H1 (cell line): ENCODE data around the gene RNF175. TPM values are rescaled to one million over a fixed set of nuclear protein-coding genes. Genes with fewer than 3 reads are reported as not detected.

Experiments used
- CTCF ChIA-PET: fragments of 300-600 bp; sonication (Branson Sonifier 250); formaldehyde crosslinking; loops from one replicate; lab custom pipeline; 2021; ENCODE audit not compliant: partially characterized antibody; lab: Charles Lee
- POLR2A ChIA-PET: fragments of 300-600 bp; sonication (Branson Sonifier 250); formaldehyde crosslinking; loops from one replicate; lab custom pipeline; 2021; ENCODE audit warnings: inconsistent platforms; ENCODE audit not compliant: partially characterized antibody; lab: Charles Lee
- DNase-seq, 2 experiments: peaks; one replicate each; pipeline versions ENCODE4 v3.0.0 to v3.0.0-alpha.2; 2010 to 2022; ENCODE audit warnings: low spot score in 2 of 2, low read depth in 1 of 2, mixed read lengths in 1 of 2
- FAIRE-seq: peaks from 2 replicates; lab custom pipeline; 2011; peaks lifted over from hg19 to GRCh38; lab: Jason Lieb, UNC
- H2AFZ ChIP-seq: 2 replicates; pipeline ENCODE4 v1.8.1; 2012; ENCODE audit warnings: low read length, inconsistent platforms
- H2AK5ac ChIP-seq: 2 replicates; pipeline ENCODE4 v1.6.1; 2013; ENCODE audit warnings: low read depth, low read length
- H2BK120ac ChIP-seq: replicated peaks from 2 replicates; pipeline ENCODE3; 2013; ENCODE audit warnings: low read depth, low read length, inconsistent platforms
- H2BK12ac ChIP-seq: 2 replicates; pipeline ENCODE4 v1.6.1; 2013; ENCODE audit warnings: low read depth, low read length
- H2BK15ac ChIP-seq: 2 replicates; pipeline ENCODE4 v1.6.1; 2013; ENCODE audit warnings: low read length
- H2BK20ac ChIP-seq: 2 replicates; pipeline ENCODE4 v1.6.1; 2013; ENCODE audit warnings: low read length
- H2BK5ac ChIP-seq: 2 replicates; pipeline ENCODE4 v1.6.1; 2013; ENCODE audit warnings: low read depth, low read length
- H3K14ac ChIP-seq: 2 replicates; pipeline ENCODE4 v1.6.1; 2013; ENCODE audit warnings: inconsistent platforms; ENCODE audit not compliant: insufficient read length
- H3K18ac ChIP-seq: 2 replicates; pipeline ENCODE4 v1.6.1; 2013; ENCODE audit warnings: low read length; ENCODE audit errors: extremely low read depth
- H3K23ac ChIP-seq: 2 replicates; pipeline ENCODE4 v1.6.1; 2013; ENCODE audit warnings: inconsistent platforms; ENCODE audit not compliant: insufficient read length
- H3K23me2 ChIP-seq: 2 replicates; pipeline ENCODE4 v1.6.1; 2013; ENCODE audit warnings: low read depth, low read length
- H3K27ac ChIP-seq: 2 replicates; pipeline ENCODE4 v1.6.1; 2011; ENCODE audit warnings: low read depth, low read length, inconsistent platforms
- H3K27me3 ChIP-seq, 4 experiments: replicated peaks in 1 of 4; 1 replicate in 1 of 4; 2 replicates in 3 of 4; pipeline versions ENCODE4 v1.6.1 to v1.8.1; 2011 to 2013; ENCODE audit warnings: low read length in 3 of 4, mild to moderate bottlenecking in 3 of 4, inconsistent platforms in 2 of 4, mixed read lengths in 2 of 4, moderate library complexity in 1 of 4; ENCODE audit not compliant: control insufficient read depth in 3 of 4, insufficient read depth in 3 of 4; ENCODE audit errors: extremely low read depth in 1 of 4
- H3K36me3 ChIP-seq, 4 experiments: 2 replicates each; pipeline versions ENCODE4 v1.6.1 to v1.8.1; 2011 to 2013; ENCODE audit warnings: mild to moderate bottlenecking in 4 of 4, low read length in 3 of 4, moderate library complexity in 2 of 4, control low read depth in 1 of 4, inconsistent platforms in 1 of 4; ENCODE audit not compliant: insufficient read depth in 4 of 4, control insufficient read depth in 2 of 4
- H3K4ac ChIP-seq: replicated peaks from 2 replicates; pipeline ENCODE3; 2013; ENCODE audit warnings: low read length, low read depth, mixed read lengths, inconsistent platforms; ENCODE audit not compliant: insufficient read length
- H3K4me1 ChIP-seq, 4 experiments: replicated peaks in 1 of 4; 1 replicate in 1 of 4; 2 replicates in 3 of 4; pipeline versions ENCODE4 v1.6.1 to v1.8.1; 2011 to 2013; ENCODE audit warnings: low read length in 3 of 4, inconsistent platforms in 2 of 4, mixed read lengths in 1 of 4; ENCODE audit not compliant: insufficient read depth in 4 of 4, control insufficient read depth in 3 of 4
- H3K4me2 ChIP-seq, 2 experiments: 2 replicates each; pipeline versions ENCODE4 v1.6.1 to v1.8.1; 2011 to 2013; ENCODE audit warnings: low read depth in 2 of 2, low read length in 2 of 2, control low read depth in 1 of 2, inconsistent platforms in 1 of 2, mild to moderate bottlenecking in 1 of 2; ENCODE audit not compliant: insufficient read depth in 1 of 2
- H3K4me3 ChIP-seq, 4 experiments: fragments of 200-600, 300-600 bp in 1 of 4; sonication (generic), shearing (Covaris generic), sonication (Bioruptor Twin) in 1 of 4; 2 replicates each; pipeline versions ENCODE4 v1.5.1 to v1.8.1; 2011 to 2016; ENCODE audit warnings: low read length in 4 of 4, low read depth in 3 of 4, control low read depth in 2 of 4, inconsistent platforms in 2 of 4, mild to moderate bottlenecking in 2 of 4, mixed read lengths in 1 of 4, moderate library complexity in 1 of 4; ENCODE audit not compliant: insufficient read depth in 2 of 4; ENCODE audit errors: extremely low read depth in 1 of 4
- H3K56ac ChIP-seq: replicated peaks from 2 replicates; pipeline ENCODE3; 2013; ENCODE audit warnings: low read depth, mild to moderate bottlenecking, mixed read lengths, low read length, inconsistent platforms; ENCODE audit not compliant: insufficient read length
- H3K79me1 ChIP-seq: 2 replicates; pipeline ENCODE4 v1.6.1; 2013; ENCODE audit warnings: low read depth, low read length, control low read depth
- H3K79me2 ChIP-seq, 2 experiments: 2 replicates each; pipeline versions ENCODE4 v1.6.1 to v1.8.1; 2012 to 2013; ENCODE audit warnings: low read length in 2 of 2, mild to moderate bottlenecking in 2 of 2, inconsistent platforms in 1 of 2; ENCODE audit not compliant: insufficient read depth in 2 of 2, control insufficient read depth in 1 of 2
- H3K9ac ChIP-seq, 4 experiments: replicated peaks in 1 of 4; 1 replicate in 1 of 4; 2 replicates in 3 of 4; pipeline versions ENCODE4 v1.6.1 to v1.8.1; 2011 to 2013; ENCODE audit warnings: low read depth in 3 of 4, low read length in 3 of 4, control low read depth in 2 of 4, mild to moderate bottlenecking in 2 of 4, moderate library complexity in 2 of 4, inconsistent platforms in 1 of 4; ENCODE audit errors: extremely low read depth in 1 of 4
- H3K9me3 ChIP-seq, 2 experiments: 2 replicates each; pipeline versions ENCODE4 v1.6.1 to v1.8.1; 2012 to 2013; ENCODE audit warnings: mild to moderate bottlenecking in 2 of 2, moderate library complexity in 2 of 2, control low read depth in 1 of 2, inconsistent platforms in 1 of 2, low read depth in 1 of 2, low read length in 1 of 2, mixed read lengths in 1 of 2; ENCODE audit not compliant: insufficient read depth in 2 of 2
- H4K20me1 ChIP-seq, 2 experiments: replicated peaks in 1 of 2; 2 replicates each; pipeline versions ENCODE3 to v1.8.1; 2011 to 2013; ENCODE audit warnings: inconsistent platforms in 2 of 2, low read length in 2 of 2, mild to moderate bottlenecking in 1 of 2; ENCODE audit not compliant: insufficient read depth in 2 of 2, control insufficient read depth in 1 of 2
- H4K5ac ChIP-seq: 2 replicates; pipeline ENCODE4 v1.6.1; 2013; ENCODE audit warnings: low read length, low read depth, mixed read lengths, inconsistent platforms; ENCODE audit not compliant: insufficient read length
- H4K8ac ChIP-seq: 2 replicates; pipeline ENCODE4 v1.8.0; 2013; ENCODE audit warnings: mild to moderate bottlenecking, moderate library complexity, low read length, inconsistent platforms; ENCODE audit not compliant: insufficient read depth; ENCODE audit errors: extremely low read depth
- H4K91ac ChIP-seq: replicated peaks from 2 replicates; pipeline ENCODE3; 2013; ENCODE audit warnings: low read length, mixed read lengths, inconsistent platforms; ENCODE audit not compliant: insufficient read length
- BRCA1 ChIP-seq: IDR thresholded peaks from 2 replicates; pipeline ENCODE4 v1.6.1; 2012; ENCODE audit warnings: low read depth, low read length, improper control_type of control experiment
- CEBPB ChIP-seq: IDR thresholded peaks from 2 replicates; pipeline ENCODE4 v1.6.1; 2012; ENCODE audit warnings: low read depth, low read length
- CHD1 ChIP-seq: IDR thresholded peaks from 2 replicates; pipeline ENCODE4 v1.6.1; 2012; ENCODE audit warnings: low read depth, low read length, improper control_type of control experiment
- EGR1 ChIP-seq: IDR thresholded peaks from 2 replicates; pipeline ENCODE4 v1.6.1; 2011; ENCODE audit warnings: low read depth, low read length, borderline replicate concordance
- EZH2 ChIP-seq: fragments of 200-600 bp; sonication (generic); IDR thresholded peaks from 2 replicates; pipeline ENCODE4 v1.7.1; 2012; ENCODE audit warnings: low read depth, mild to moderate bottlenecking, moderate library complexity, low read length, inconsistent platforms; ENCODE audit not compliant: severe bottlenecking
- KDM4A ChIP-seq: IDR thresholded peaks from one replicate; pipeline ENCODE4 v1.7.1; 2012; ENCODE audit warnings: low read depth, mild to moderate bottlenecking, moderate library complexity, low read length, inconsistent platforms; ENCODE audit not compliant: severe bottlenecking
- PHF8 ChIP-seq: fragments of 200-600 bp; sonication (generic); conservative IDR thresholded peaks from 2 replicates; pipeline ENCODE4 v1.7.1; 2012; ENCODE audit warnings: low read depth, mild to moderate bottlenecking, inconsistent platforms, low read length, moderate library complexity
- POLR2AphosphoS5 ChIP-seq: IDR thresholded peaks from 2 replicates; pipeline ENCODE4 v1.6.1; 2011; ENCODE audit warnings: low read depth, low read length
- RFX5 ChIP-seq: IDR thresholded peaks from 2 replicates; pipeline ENCODE4 v1.6.1; 2011; ENCODE audit warnings: low read depth, low read length, improper control_type of control experiment, borderline replicate concordance
- RNF2 ChIP-seq: fragments of 200-900, 300-1000 bp; sonication (generic); IDR thresholded peaks from 2 replicates; pipeline ENCODE4 v1.7.1; 2016; ENCODE audit warnings: borderline replicate concordance, low read depth, mild to moderate bottlenecking, antibody characterized with exemption, low read length; ENCODE audit not compliant: poor library complexity, severe bottlenecking; ENCODE audit errors: missing control alignments
- SAP30 ChIP-seq: fragments of 300-600 bp; sonication (generic); IDR thresholded peaks from 2 replicates; pipeline ENCODE4 v1.7.1; 2012; ENCODE audit warnings: low read length, moderate library complexity, mild to moderate bottlenecking, inconsistent platforms; ENCODE audit not compliant: insufficient read depth, insufficient replicate concordance
- SRF ChIP-seq: IDR thresholded peaks from 2 replicates; pipeline ENCODE4 v1.6.1; 2011; ENCODE audit warnings: mild to moderate bottlenecking, low read depth, low read length, moderate library complexity
- WGBS, 2 experiments: shearing (Covaris generic) in 1 of 2; methylation state at CpG; one replicate each; pipeline versions ENCODE4 v1.1.6 to v1.1.7; 2013 to 2015; ENCODE audit warnings: low lambda C conversion rate in 2 of 2, mixed read lengths in 2 of 2, inconsistent platforms in 1 of 2, low coverage in 1 of 2, missing lambda C conversion rate in 1 of 2; ENCODE audit not compliant: insufficient replicate concordance in 2 of 2, insufficient coverage in 1 of 2, insufficient read length in 1 of 2; ENCODE audit errors: extremely low coverage in 1 of 2, missing lambda C conversion rate in 1 of 2; 5-methylcytosine and 5-hydroxymethylcytosine counted together
- polyA plus RNA-seq, 7 experiments: library from polyadenylated mRNA; depleted of rRNA in 3 of 7; stranded (reverse) in 5 of 7; unstranded in 2 of 7; fragments of >200 nt in 5 of 7; fragments of 200-250 nt in 2 of 7; gene quantifications; 1 replicate in 5 of 7; 2 replicates in 1 of 7; 4 replicates in 1 of 7; pipeline versions ENCODE4 v1.2.1 to v1.2.3, GENCODE V29; 2011 to 2013; ENCODE audit warnings: missing spikeins in 2 of 7, mixed read lengths in 2 of 7
- total RNA-seq: library from RNA; stranded (reverse); fragmentation: NEBNext Ultra II Directional; extraction: Animal tissue kit (Norgen Biotek cat#: 25700); gene quantifications from 2 replicates; pipeline ENCODE4 v1.2.1, GENCODE V29; 2021
- TF ChIP-seq, protein P1 (sequence below): IDR thresholded peaks from 2 replicates; pipeline ENCODE4 v1.6.1; 2011; ENCODE audit warnings: low read length, improper control_type of control experiment

RNF175 gene
- total and polyA plus RNA-seq, 2 of the 8 experiments (the other 6 are each of a cell fraction or from before 2014, with no cell fraction given): 7.9 to 9.8 TPM

DNA sequence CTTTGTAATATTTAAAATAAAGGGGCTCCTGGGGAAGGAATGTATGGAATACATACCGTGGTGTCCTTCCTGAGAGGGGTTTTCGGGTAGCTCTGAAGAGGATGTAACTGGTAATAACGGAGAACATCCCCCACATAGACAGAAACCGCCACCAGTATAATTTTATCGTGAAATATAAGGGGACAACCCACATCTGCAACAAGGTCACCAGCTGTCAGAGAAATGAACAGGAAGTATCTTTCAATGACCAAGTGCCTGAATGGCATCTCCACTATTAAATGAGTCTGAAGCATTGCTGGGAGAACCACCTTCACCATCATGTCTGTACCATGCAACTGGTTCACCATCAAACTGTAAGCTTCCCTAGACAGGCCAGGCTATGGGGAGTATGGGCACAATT is 31.7 kb downstream of the RNF175 start:
- H2BK20ac ChIP-seq: no peak overlapping the region
- H3K79me1 ChIP-seq: no peaks in the 10 kb centered on the region
- no peaks in the 10 kb centered on the region for H3K9me3 ChIP-seq
- no peak overlapping the region for H2AK5ac ChIP-seq
- H3K27ac ChIP-seq: no peak overlapping the region
- H3K9ac ChIP-seq: no peak overlapping the region
- no peak overlapping the region for H3K4me3 ChIP-seq
- no peak for DNase-seq
- no peaks in the 10 kb centered on the region for H3K79me2 ChIP-seq
- H3K4me2 ChIP-seq: no peak overlapping the region
- H4K91ac ChIP-seq: no peak overlapping the region
- no peak overlapping the region for H2BK15ac ChIP-seq
- no peaks in the 10 kb centered on the region for H3K23me2 ChIP-seq
- H3K4me1 ChIP-seq: no peaks in the 10 kb centered on the region
- WGBS, 2 experiments: 94% methylated on average over 5 of the region's 5 CpGs; no CpG with 5 or more reads in 1 of the 2 experiments
- no peak overlapping the region for H3K18ac ChIP-seq
- no peak overlapping the region for H3K14ac ChIP-seq
- H3K23ac ChIP-seq: no peak overlapping the region
- no peak overlapping the region for H2AFZ ChIP-seq
- H4K5ac ChIP-seq: no peak overlapping the region
- H3K36me3 ChIP-seq: no peaks in the 10 kb centered on the region
- ChIA-PET CTCF (interaction anchor here (1.3 to 2.7 kb wide), 2 partner anchors 22 to 94 kb away, joined by 3 to 11 read pairs; no protein-coding TSS in a partner anchor), POLR2A (no interaction called here)
- H3K27me3 ChIP-seq: no peaks in the 10 kb centered on the region
- H2BK12ac ChIP-seq: no peak overlapping the region
- H4K8ac ChIP-seq: no peak overlapping the region
- no peak overlapping the region for H3K56ac ChIP-seq
- H4K20me1 ChIP-seq: no peaks in the 10 kb centered on the region
- no peak overlapping the region for H2BK5ac ChIP-seq
- H2BK120ac ChIP-seq: no peak overlapping the region
- FAIRE-seq: no peak
- H3K4ac ChIP-seq: no peak overlapping the region
- TF ChIP-seq, protein P1, sequence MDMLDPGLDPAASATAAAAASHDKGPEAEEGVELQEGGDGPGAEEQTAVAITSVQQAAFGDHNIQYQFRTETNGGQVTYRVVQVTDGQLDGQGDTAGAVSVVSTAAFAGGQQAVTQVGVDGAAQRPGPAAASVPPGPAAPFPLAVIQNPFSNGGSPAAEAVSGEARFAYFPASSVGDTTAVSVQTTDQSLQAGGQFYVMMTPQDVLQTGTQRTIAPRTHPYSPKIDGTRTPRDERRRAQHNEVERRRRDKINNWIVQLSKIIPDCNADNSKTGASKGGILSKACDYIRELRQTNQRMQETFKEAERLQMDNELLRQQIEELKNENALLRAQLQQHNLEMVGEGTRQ: no peak
- TF ChIP-seq EGR1 (no peak), RFX5 (no peak), SAP30 (no peak), PHF8 (no peak), CEBPB (no peak), RNF2 (no peak), KDM4A (no peak), EZH2 (no peak), POLR2AphosphoS5 (no peak), SRF (no peak), CHD1 (no peak), BRCA1 (no peak)
